ENCODE data around the gene CXCR3.

Gene CXCR3

GRCh38 chrX:71622576-71623450 is 4.5 kb upstream of the CXCR3 start:
- Histone ChIP-seq H3K27ac (ENCODE audit: low read depth, low read length) (peak overlapping the region; percentile 81), H3K36me3 (ENCODE audit: control insufficient read depth in 1 of 2, insufficient read depth in 2 of 2, low read length in 2 of 2) (no peaks in the 10 kb centered on the region), H3K4me1 (ENCODE audit: control insufficient read depth in 1 of 2, insufficient read depth in 2 of 2, low read length in 2 of 2) (peaks cover 62 to 64% of the 10 kb centered on the region in 2 donors), H3K9ac (ENCODE audit: low read depth in 1 of 2, low read length in 2 of 2) (peak overlapping the region; percentile 51 to 66), H3K4me3 (ENCODE audit: low read depth in 1 of 2, low read length in 2 of 2) (peak overlapping the region in 1 of 2 donors; percentile 5), H3K9me3 (ENCODE audit: control insufficient read depth in 1 of 2, low read length in 2 of 2) (no peaks in the 10 kb centered on the region), H3K27me3 (ENCODE audit: control insufficient read depth in 1 of 2, insufficient read depth in 2 of 2, low read length in 2 of 2) (no peaks in the 10 kb centered on the region)

DNA sequence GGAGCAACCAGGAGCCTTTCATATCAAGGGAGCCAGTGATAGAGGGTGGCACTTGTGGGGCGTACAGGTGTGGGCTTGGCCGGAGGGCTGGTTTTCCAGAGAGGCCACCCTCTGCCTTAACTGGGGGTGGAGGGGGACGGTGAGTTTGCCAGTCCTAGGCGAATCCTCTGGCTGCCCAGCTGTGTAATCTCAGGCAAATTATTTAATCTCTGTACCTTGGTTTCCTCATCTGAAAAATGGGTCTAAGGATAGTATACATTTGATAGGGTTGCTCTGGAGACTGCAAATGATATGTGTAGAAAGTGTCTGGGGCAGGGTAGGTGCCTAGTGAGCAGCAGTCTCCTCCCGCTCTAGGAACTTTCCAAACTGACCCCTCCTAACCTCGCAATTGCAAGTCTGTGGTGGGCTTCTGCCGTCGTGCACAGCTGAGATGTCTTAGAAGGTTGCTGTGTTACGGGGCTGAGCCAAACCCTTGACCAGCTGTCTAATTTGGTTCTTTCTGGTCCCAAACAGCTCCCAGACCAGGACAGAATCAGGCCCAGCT is 3.8 kb upstream of the CXCR3 start:
- Histone ChIP-seq H3K36me3 (ENCODE audit: control insufficient read depth in 1 of 2, insufficient read depth in 2 of 2, low read length in 2 of 2) (no peaks in the 10 kb centered on the region), H3K9ac (ENCODE audit: low read depth in 1 of 2, low read length in 2 of 2) (peak overlapping the region; percentile 47 to 51), H3K27ac (ENCODE audit: low read depth, low read length) (peak overlapping the region; percentile 75), H3K27me3 (ENCODE audit: control insufficient read depth in 1 of 2, insufficient read depth in 2 of 2, low read length in 2 of 2) (no peaks in the 10 kb centered on the region), H3K4me1 (ENCODE audit: control insufficient read depth in 1 of 2, insufficient read depth in 2 of 2, low read length in 2 of 2) (peaks cover 59 to 66% of the 10 kb centered on the region in 2 donors), H3K4me3 (ENCODE audit: low read depth in 1 of 2, low read length in 2 of 2) (peak overlapping the region; percentile 28 to 35), H3K9me3 (ENCODE audit: control insufficient read depth in 1 of 2, low read length in 2 of 2) (no peaks in the 10 kb centered on the region)

DNA sequence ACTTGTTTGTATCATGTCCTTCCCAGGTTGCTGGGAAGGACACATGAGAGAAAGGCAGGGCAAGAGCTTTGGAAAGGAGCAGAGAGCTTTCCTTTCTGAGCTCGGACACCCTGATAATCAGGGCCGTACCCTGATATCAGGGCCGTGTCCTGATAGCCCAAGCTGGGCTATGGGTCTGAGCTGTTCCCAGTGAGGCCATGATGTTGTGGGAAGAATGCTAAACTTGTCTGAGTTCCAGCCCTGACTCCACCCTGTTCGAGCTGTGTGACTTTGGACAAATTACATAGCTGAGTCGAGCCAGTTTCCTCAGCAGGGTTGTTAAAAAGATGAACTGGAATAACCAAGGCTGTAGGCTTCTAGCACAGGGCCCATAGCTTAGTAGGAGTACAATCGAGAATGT is 3.3 kb upstream of the CXCR3 start:
- Histone ChIP-seq H3K9me3 (ENCODE audit: control insufficient read depth in 1 of 2, low read length in 2 of 2) (no peaks in the 10 kb centered on the region), H3K36me3 (ENCODE audit: control insufficient read depth in 1 of 2, insufficient read depth in 2 of 2, low read length in 2 of 2) (no peaks in the 10 kb centered on the region), H3K27ac (ENCODE audit: low read depth, low read length) (peak overlapping the region; percentile 75), H3K4me1 (ENCODE audit: control insufficient read depth in 1 of 2, insufficient read depth in 2 of 2, low read length in 2 of 2) (peaks cover 59 to 62% of the 10 kb centered on the region in 2 donors), H3K4me3 (ENCODE audit: low read depth in 1 of 2, low read length in 2 of 2) (peak overlapping the region; percentile 28 to 35), H3K9ac (ENCODE audit: low read depth in 1 of 2, low read length in 2 of 2) (peak overlapping the region; percentile 47 to 51), H3K27me3 (ENCODE audit: control insufficient read depth in 1 of 2, insufficient read depth in 2 of 2, low read length in 2 of 2) (no peaks in the 10 kb centered on the region)

DNA sequence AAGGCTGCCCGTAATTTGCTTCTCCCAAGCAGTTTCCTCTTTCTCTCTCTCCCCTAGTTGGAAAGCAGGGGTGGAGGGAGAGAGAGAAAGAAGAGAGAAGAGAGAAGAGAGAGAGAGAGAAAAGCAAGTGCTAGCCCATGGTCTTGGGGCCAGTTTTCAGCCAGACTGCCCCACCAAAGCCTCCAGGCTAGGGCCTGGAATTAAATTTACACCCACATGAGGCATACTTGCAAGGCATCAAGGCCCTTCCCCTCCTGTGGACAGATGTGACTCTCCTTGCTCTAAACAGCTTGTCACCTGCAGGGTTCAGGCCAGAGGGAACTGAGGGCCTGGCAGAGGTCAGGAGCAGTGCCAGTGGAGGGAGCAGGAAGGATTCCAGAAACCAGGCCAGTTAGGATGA is 1.7 kb upstream of the CXCR3 start:
- no peaks in the 10 kb centered on the region for H3K9me3 ChIP-seq (ENCODE audit: control insufficient read depth in 1 of 2, low read length in 2 of 2)
- H3K9ac ChIP-seq (ENCODE audit: low read depth in 1 of 2, low read length in 2 of 2): no peak overlapping the region
- no peaks in the 10 kb centered on the region for H3K27me3 ChIP-seq (ENCODE audit: control insufficient read depth in 1 of 2, insufficient read depth in 2 of 2, low read length in 2 of 2)
- no peaks in the 10 kb centered on the region for H3K36me3 ChIP-seq (ENCODE audit: control insufficient read depth in 1 of 2, insufficient read depth in 2 of 2, low read length in 2 of 2)
- H3K4me1 ChIP-seq (ENCODE audit: control insufficient read depth in 1 of 2, insufficient read depth in 2 of 2, low read length in 2 of 2): peaks cover 56 to 68% of the 10 kb centered on the region in 2 donors
- H3K27ac ChIP-seq (ENCODE audit: low read depth, low read length): no peak overlapping the region
- H3K4me3 ChIP-seq (ENCODE audit: low read depth in 1 of 2, low read length in 2 of 2): no peak overlapping the region

- Histone ChIP-seq H3K4me3 (ENCODE audit: low read depth in 1 of 2, low read length in 2 of 2) (no peak overlapping the region), H3K27ac (ENCODE audit: low read depth, low read length) (no peak overlapping the region), H3K27me3 (ENCODE audit: control insufficient read depth in 1 of 2, insufficient read depth in 2 of 2, low read length in 2 of 2) (no peaks in the 10 kb centered on the region), H3K36me3 (ENCODE audit: control insufficient read depth in 1 of 2, insufficient read depth in 2 of 2, low read length in 2 of 2) (no peaks in the 10 kb centered on the region), H3K4me1 (ENCODE audit: control insufficient read depth in 1 of 2, insufficient read depth in 2 of 2, low read length in 2 of 2) (peaks cover 53 to 63% of the 10 kb centered on the region in 2 donors), H3K9me3 (ENCODE audit: control insufficient read depth in 1 of 2, low read length in 2 of 2) (no peaks in the 10 kb centered on the region), H3K9ac (ENCODE audit: low read depth in 1 of 2, low read length in 2 of 2) (no peak overlapping the region)
Measured at GRCh38 chrX:71619193-71619592, 882 bp upstream of the CXCR3 start.

- Histone ChIP-seq H3K4me3 (ENCODE audit: low read depth in 1 of 2, low read length in 2 of 2) (peak overlapping the region in 1 of 2 donors; percentile 43), H3K27me3 (ENCODE audit: control insufficient read depth in 1 of 2, insufficient read depth in 2 of 2, low read length in 2 of 2) (no peaks in the 10 kb centered on the region), H3K36me3 (ENCODE audit: control insufficient read depth in 1 of 2, insufficient read depth in 2 of 2, low read length in 2 of 2) (no peaks in the 10 kb centered on the region), H3K9me3 (ENCODE audit: control insufficient read depth in 1 of 2, low read length in 2 of 2) (no peaks in the 10 kb centered on the region), H3K9ac (ENCODE audit: low read depth in 1 of 2, low read length in 2 of 2) (peak overlapping the region in 1 of 2 donors; percentile 72), H3K4me1 (ENCODE audit: control insufficient read depth in 1 of 2, insufficient read depth in 2 of 2, low read length in 2 of 2) (peaks cover 49 to 59% of the 10 kb centered on the region in 2 donors), H3K27ac (ENCODE audit: low read depth, low read length) (no peak overlapping the region)
Measured at GRCh38 chrX:71618787-71619186, 476 bp upstream of the CXCR3 start.

DNA sequence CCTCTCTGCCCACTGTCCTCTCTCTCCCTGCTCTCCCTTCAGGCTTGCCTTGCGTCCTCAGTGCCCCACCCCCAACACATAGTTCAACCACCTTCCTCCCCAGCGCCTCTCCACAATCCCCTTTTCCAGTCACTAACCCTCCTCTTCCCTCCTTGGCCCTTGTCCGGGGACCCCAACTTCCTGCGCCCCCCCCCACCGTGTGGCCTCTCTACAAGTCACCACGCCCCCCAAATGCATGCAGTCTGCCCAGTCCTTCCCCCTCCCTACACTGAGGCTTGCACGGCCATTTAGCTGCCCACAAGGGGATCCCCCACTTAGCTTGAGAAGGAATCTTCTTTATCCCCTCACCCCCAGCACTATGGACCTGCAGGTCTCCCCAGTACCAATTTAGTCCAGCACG is 569 bp downstream of the CXCR3 start:
- Histone ChIP-seq H3K27ac (ENCODE audit: low read depth, low read length) (peak overlapping the region; percentile 80), H3K4me1 (ENCODE audit: control insufficient read depth in 1 of 2, insufficient read depth in 2 of 2, low read length in 2 of 2) (peaks cover 39 to 49% of the 10 kb centered on the region in 2 donors), H3K9ac (ENCODE audit: low read depth in 1 of 2, low read length in 2 of 2) (peak overlapping the region; percentile 51 to 72), H3K4me3 (ENCODE audit: low read depth in 1 of 2, low read length in 2 of 2) (peak overlapping the region; percentile 43 to 46), H3K36me3 (ENCODE audit: control insufficient read depth in 1 of 2, insufficient read depth in 2 of 2, low read length in 2 of 2) (peaks cover 0 to under 1% of the 10 kb centered on the region in 2 donors), H3K9me3 (ENCODE audit: control insufficient read depth in 1 of 2, low read length in 2 of 2) (no peaks in the 10 kb centered on the region), H3K27me3 (ENCODE audit: control insufficient read depth in 1 of 2, insufficient read depth in 2 of 2, low read length in 2 of 2) (no peaks in the 10 kb centered on the region)

- H3K9ac ChIP-seq (ENCODE audit: low read depth in 1 of 2, low read length in 2 of 2): peak overlapping the region; percentile 69 to 72
- H3K36me3 ChIP-seq (ENCODE audit: control insufficient read depth in 1 of 2, insufficient read depth in 2 of 2, low read length in 2 of 2): peaks cover 0 to 6% of the 10 kb centered on the region in 2 donors
- peaks cover 31 to 42% of the 10 kb centered on the region in 2 donors for H3K4me1 ChIP-seq (ENCODE audit: control insufficient read depth in 1 of 2, insufficient read depth in 2 of 2, low read length in 2 of 2)
- H3K4me3 ChIP-seq (ENCODE audit: low read depth in 1 of 2, low read length in 2 of 2): peak overlapping the region; percentile 43 to 46
- H3K9me3 ChIP-seq (ENCODE audit: control insufficient read depth in 1 of 2, low read length in 2 of 2): no peaks in the 10 kb centered on the region
- no peaks in the 10 kb centered on the region for H3K27me3 ChIP-seq (ENCODE audit: control insufficient read depth in 1 of 2, insufficient read depth in 2 of 2, low read length in 2 of 2)
- peak overlapping the region; percentile 80 for H3K27ac ChIP-seq (ENCODE audit: low read depth, low read length)
Measured at GRCh38 chrX:71616672-71617529, 1.4 kb downstream of the CXCR3 start.

DNA sequence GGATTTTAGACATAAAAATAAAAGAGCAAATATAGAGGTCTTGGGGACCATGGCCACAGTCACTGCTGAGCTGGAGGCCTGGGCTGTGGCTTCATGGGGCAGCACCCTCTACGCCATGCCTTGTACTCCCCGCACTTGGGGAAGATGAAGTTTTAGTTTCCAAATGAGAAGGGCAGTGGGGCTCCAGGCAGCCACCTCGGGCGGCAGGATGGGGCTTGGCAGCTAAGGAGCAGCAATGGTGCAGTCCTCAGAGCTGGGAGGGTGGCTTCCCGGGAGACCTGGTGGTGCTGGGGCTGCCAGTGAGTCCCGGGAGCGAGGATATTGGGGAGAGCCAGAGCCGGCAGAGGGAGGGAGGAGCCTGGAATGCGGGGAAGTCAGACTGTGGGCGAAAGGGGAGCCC is 2.4 kb downstream of the CXCR3 start:
- peaks cover 0 to 15% of the 10 kb centered on the region in 2 donors for H3K36me3 ChIP-seq (ENCODE audit: control insufficient read depth in 1 of 2, insufficient read depth in 2 of 2, low read length in 2 of 2)

More for the DNA sequence above, 2.4 kb downstream of the CXCR3 start:
- Histone ChIP-seq H3K27me3 (ENCODE audit: control insufficient read depth in 1 of 2, insufficient read depth in 2 of 2, low read length in 2 of 2) (no peaks in the 10 kb centered on the region), H3K4me3 (ENCODE audit: low read depth in 1 of 2, low read length in 2 of 2) (peak overlapping the region; percentile 43 to 46), H3K9ac (ENCODE audit: low read depth in 1 of 2, low read length in 2 of 2) (peak overlapping the region; percentile 69 to 72), H3K27ac (ENCODE audit: low read depth, low read length) (no peak overlapping the region), H3K4me1 (ENCODE audit: control insufficient read depth in 1 of 2, insufficient read depth in 2 of 2, low read length in 2 of 2) (peaks cover 29 to 37% of the 10 kb centered on the region in 2 donors), H3K9me3 (ENCODE audit: control insufficient read depth in 1 of 2, low read length in 2 of 2) (no peaks in the 10 kb centered on the region)

Measured in duodenal mucosa (tissue), 2 donors.